NT2/D1 (cell line): ENCODE results near the gene B4GALNT4.
A peak's percentile ranks its signal among the peaks of the same experiment; 100 is the strongest.
"Not testable (repeated sequence)": the region's sequence is repeated elsewhere in the genome, so short reads cannot be mapped to it uniquely, and the experiment has no call there.

Experiments
- DNase-seq: peaks from one replicate; pipeline ENCODE4 v3.0.0-alpha.2; 2011; ENCODE audit warnings: low read depth, low spot score
- H3K27me3 ChIP-seq: 2 replicates; pipeline ENCODE4 v1.6.0; 2011; ENCODE audit warnings: mild to moderate bottlenecking; ENCODE audit not compliant: insufficient read length, insufficient read depth
- H3K36me3 ChIP-seq: 2 replicates; pipeline ENCODE4 v1.6.1; 2011; ENCODE audit warnings: mild to moderate bottlenecking, low read length, mixed read lengths; ENCODE audit not compliant: insufficient read depth, insufficient read length
- H3K4me1 ChIP-seq: 2 replicates; pipeline ENCODE4 v1.5.1; 2011; ENCODE audit not compliant: insufficient read depth, insufficient read length
- H3K4me3 ChIP-seq: 2 replicates; pipeline ENCODE4 v1.5.1; 2011; ENCODE audit warnings: low read depth; ENCODE audit not compliant: insufficient read length
- H3K9ac ChIP-seq: 2 replicates; pipeline ENCODE4 v1.6.0; 2011; ENCODE audit warnings: low read depth; ENCODE audit not compliant: insufficient read length
- H3K9me3 ChIP-seq: 2 replicates; pipeline ENCODE4 v1.5.1; 2011; ENCODE audit warnings: mild to moderate bottlenecking, low read length; ENCODE audit not compliant: insufficient read depth
- SUZ12 ChIP-seq: IDR thresholded peaks from 2 replicates; pipeline ENCODE4 v1.6.1; 2011; ENCODE audit not compliant: insufficient read length, insufficient read depth; ENCODE audit errors: extremely low read depth
- YY1 ChIP-seq: IDR thresholded peaks from 2 replicates; pipeline ENCODE4 v1.6.1; 2011; ENCODE audit not compliant: insufficient read length, insufficient read depth
- ZNF274 ChIP-seq: IDR thresholded peaks from 2 replicates; pipeline ENCODE4 v1.6.1; 2011; ENCODE audit warnings: mild to moderate bottlenecking, low read depth, low read length

B4GALNT4 gene

DNA sequence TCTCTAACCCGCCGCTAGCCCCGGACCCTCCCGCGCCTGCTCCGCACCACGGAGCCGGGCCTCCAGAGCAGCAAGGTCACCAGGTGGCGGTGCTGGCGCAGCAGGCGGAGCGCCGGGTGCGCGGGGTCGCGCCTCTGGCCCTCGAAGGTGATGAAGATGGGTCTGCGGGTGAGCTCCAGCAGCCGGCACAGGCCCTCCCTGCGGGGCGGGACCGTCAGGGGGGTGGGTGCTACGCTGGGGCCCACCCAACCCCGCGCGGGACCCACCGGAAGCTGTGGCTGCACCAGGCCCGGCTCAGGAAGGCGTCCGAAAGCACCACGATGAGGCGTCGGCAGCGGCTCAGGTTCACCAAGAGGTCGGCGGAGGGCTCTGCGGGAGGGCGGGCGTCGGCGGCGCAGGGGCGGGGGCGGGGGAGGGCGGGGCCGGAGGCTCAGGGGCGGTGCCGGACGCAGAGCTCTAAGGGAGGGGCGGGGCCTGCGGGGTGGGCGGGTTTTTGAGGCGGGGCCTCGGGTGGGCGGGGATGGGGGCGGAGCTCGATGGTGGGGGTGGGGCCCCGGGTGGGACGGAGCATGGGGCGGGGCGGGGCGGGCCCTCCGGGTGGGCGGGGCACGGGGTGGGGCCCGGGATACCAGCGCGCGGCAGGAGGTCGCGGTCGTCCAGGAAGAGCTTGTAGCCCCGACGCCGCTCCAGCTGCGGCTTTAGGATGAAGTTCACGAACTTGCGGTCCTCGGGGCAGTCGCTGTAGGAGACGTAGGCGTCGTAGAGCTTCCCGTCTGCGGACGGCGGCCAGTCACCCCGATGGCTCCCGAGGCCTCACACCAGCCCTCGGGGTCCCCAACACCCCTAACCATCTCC, 37.7 kb downstream of the B4GALNT4 start:
- DNase-seq = peak; percentile 58
- H3K4me3 ChIP-seq = peak overlapping the region; percentile 57
- no peaks in the 10 kb centered on the region for H3K36me3 ChIP-seq
- no peak for TF ChIP-seq YY1
- no peak for TF ChIP-seq ZNF274
- TF ChIP-seq SUZ12 = no peak
- H3K4me1 ChIP-seq = peaks cover 20% of the 10 kb centered on the region
- no peaks in the 10 kb centered on the region for H3K9me3 ChIP-seq
- peaks cover 15% of the 10 kb centered on the region for H3K27me3 ChIP-seq
- H3K9ac ChIP-seq = peak overlapping the region; percentile 82

DNA sequence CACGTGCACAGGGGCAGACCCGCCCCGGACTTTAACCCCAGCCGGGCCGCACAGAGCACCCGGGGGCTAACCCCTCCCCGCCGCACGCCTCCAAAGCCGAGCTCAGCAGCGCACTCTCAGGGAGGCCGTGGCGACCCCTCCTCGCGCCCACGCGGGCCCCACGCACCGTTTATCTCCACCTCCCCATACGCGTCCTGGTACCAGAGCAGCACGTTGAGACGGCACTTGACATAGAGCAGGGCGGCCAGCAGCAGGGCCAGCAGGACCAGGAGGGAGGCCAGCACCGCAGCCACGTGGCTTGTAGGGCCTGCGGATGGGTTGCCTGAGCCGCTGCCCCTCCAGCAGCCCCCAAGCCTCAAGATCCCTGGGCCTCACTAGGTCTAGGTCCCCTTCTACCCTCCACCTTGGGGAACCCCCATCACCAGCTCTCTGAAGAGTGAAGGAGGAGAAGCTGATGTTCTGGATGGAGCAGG, 38.4 kb downstream of the B4GALNT4 start:
- Histone ChIP-seq H3K4me1 (peaks cover 20% of the 10 kb centered on the region), H3K36me3 (no peaks in the 10 kb centered on the region), H3K9me3 (no peaks in the 10 kb centered on the region), H3K27me3 (peaks cover 15% of the 10 kb centered on the region), H3K4me3 (no peak overlapping the region), H3K9ac (no peak overlapping the region)
- no peak for TF ChIP-seq SUZ12
- no peak for TF ChIP-seq YY1
- no peak for TF ChIP-seq ZNF274
- no peak for DNase-seq

DNA sequence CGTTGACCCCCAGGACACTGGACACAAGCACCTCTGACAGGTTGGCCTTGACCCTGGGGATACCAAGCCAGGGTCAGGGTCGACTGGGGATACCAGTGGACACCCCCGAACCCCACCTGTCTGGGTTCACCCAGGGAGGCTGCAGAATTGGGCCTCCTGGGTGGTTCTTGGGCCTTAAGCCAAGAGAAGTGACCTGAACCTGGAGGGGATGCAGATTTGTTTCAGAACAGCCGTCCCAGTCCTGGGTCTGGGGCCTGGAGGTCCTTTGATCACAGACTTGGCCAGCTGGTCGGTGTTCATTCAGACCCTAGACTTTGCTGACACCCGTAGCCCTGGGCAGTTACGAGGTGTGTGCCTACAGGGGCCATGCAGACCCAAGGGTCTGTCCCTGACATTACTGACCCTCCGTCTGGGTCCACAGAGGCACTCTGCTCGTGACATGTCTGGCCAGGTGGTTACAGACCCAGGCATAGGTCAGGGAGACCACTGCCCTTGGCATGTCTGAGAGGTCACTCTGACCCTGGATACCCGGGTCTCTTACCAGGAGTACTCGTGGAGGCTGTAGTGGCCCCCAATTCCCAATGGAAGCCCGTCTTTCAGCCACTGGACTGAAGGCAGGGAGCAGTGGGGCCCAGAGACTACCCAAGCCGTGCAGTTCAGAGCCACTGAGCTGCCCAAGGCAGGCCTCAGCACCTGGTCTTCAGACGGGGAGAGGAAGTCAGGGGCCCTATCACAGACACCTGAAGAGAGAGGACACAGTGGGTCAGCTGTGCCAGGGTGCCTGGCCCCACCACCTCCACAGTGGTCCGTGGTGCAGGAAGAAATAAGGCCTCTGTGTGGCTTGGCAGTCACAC, 39.1 kb downstream of the B4GALNT4 start:
- DNase-seq = no peak
- Histone ChIP-seq H3K9ac (no peak overlapping the region), H3K4me3 (no peak overlapping the region), H3K4me1 (peaks cover 26% of the 10 kb centered on the region), H3K9me3 (no peaks in the 10 kb centered on the region), H3K27me3 (peaks cover 19% of the 10 kb centered on the region), H3K36me3 (no peaks in the 10 kb centered on the region)
- TF ChIP-seq ZNF274 (no peak), SUZ12 (no peak), YY1 (no peak)

DNA sequence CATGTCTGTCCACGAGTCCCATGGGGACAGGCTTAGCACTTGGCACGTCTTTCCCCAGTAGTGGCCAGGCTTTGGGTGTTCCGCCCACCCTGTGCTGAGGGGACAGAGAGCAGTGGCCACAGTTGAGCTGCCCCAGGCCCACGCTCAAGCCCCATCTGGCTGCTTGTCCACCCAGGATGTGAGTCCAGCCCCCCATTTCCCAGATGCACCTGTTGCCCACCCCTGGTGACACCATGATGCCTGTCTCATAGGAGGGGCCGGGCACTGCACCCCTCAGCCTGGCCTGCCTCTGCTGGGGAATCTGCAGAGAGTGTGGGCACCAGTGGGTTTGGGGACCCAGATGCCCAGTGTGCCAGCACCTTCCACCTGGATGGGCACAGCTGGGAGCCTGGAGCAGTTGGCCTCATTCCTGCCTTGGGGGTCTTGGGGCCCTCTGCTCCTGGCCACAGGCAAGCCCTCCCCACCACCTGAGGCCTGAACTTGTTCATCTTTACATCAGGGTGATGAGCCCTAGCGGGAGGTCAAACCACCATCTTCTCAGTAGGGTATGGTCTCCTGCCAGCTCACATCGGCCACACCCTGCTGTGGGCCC, 39.8 kb downstream of the B4GALNT4 start:
- peaks cover 21% of the 10 kb centered on the region for H3K27me3 ChIP-seq
- TF ChIP-seq ZNF274 (no peak), SUZ12 (no peak), YY1 (no peak)
- peaks cover 27% of the 10 kb centered on the region for H3K4me1 ChIP-seq
- DNase-seq = no peak
- no peaks in the 10 kb centered on the region for H3K9me3 ChIP-seq
- no peaks in the 10 kb centered on the region for H3K36me3 ChIP-seq
- H3K9ac ChIP-seq = no peak overlapping the region
- no peak overlapping the region for H3K4me3 ChIP-seq

DNA sequence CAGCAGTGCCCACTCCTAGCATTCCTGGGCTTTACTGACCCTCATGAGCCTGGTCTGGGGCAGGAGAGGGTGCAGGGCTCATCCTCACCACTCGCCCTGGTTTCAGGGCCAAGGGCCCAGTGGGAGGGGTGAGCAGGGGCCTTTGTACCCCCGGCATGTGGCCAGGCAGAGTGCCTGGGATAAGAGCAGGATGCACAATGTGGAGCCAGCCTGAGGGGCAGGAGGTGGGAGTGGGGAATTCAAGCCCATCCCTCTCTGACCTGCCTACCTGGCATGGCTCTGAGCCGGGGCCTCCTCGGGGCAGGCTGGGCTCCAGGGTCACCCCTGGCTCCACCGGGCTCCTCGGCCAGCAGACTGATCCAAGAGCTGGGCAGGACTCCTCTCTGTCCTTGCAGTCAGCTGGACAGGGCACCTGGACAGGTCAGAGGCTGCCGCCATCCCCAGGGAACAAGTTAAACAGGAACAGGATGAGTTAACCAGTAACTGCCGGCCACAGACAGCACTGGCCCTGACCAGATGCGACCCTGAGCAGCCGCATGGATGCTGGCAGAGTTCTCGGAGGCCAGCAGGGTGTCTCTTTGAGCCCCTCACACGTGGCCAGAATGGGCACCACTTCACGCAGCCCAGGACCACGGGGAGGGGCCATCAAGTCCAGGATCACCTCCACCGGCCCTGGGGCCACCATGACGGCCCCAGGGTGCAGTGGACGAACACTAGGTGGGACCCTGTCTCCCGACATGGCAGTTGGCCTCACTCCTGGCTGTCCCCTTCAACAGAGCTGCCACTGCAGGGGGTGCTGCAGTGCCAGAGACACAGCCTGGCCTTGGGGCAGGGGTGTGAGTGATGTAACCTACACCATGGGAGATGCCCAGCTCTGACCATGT, 40.5 kb downstream of the B4GALNT4 start:
- H3K4me3 ChIP-seq = no peak overlapping the region
- H3K9ac ChIP-seq = no peak overlapping the region
- H3K9me3 ChIP-seq = no peaks in the 10 kb centered on the region
- peaks cover 27% of the 10 kb centered on the region for H3K4me1 ChIP-seq
- H3K27me3 ChIP-seq = peaks cover 23% of the 10 kb centered on the region
- DNase-seq = no peak
- no peaks in the 10 kb centered on the region for H3K36me3 ChIP-seq
- TF ChIP-seq YY1 (no peak), SUZ12 (no peak), ZNF274 (no peak)

DNA sequence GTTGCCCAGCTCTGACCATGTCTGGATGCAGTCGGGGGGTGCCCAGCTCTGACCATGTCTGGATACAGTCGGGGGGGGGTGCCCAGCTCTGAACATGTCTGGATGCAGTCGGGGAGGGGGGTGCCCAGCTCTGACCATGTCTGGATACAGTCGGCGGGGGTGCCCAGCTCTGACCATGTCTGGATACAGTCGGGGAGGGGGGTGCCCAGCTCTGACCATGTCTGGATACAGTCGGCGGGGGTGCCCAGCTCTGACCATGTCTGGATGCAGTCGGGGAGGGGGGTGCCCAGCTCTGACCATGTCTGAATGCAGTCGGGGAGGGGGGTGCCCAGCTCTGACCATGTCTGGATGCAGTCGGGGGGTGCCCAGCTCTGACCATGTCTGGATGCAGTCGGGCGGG, 41.4 kb downstream of the B4GALNT4 start:
- not testable (repeated sequence) for H3K4me3 ChIP-seq, DNase-seq, H3K9ac ChIP-seq, H3K36me3 ChIP-seq, H3K9me3 ChIP-seq
- Histone ChIP-seq H3K4me1 (peaks cover 26% of the 10 kb centered on the region), H3K27me3 (peaks cover 29% of the 10 kb centered on the region)

DNA sequence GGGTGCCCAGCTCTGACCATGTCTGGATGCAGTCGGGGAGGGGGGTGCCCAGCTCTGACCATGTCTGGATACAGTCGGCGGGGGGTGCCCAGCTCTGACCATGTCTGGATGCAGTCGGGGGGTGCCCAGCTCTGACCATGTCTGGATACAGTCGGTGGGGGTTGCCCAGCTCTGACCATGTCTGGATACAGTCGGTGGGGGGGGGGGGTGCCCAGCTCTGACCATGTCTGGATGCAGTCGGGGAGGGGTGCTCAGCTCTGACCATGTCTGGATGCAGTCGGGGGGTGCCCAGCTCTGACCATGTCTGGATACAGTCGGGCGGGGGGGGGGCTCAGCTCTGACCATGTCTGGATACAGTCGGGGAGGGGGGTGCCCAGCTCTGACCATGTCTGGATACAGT, 42.2 kb downstream of the B4GALNT4 start:
- H3K4me3 ChIP-seq, DNase-seq, H3K9me3 ChIP-seq, H3K36me3 ChIP-seq, H3K9ac ChIP-seq: not testable (repeated sequence)
- H3K4me1 ChIP-seq = peaks cover 25% of the 10 kb centered on the region
- peaks cover 37% of the 10 kb centered on the region for H3K27me3 ChIP-seq
